ENCODE measurements around the gene RAD23B. TPM values are rescaled to one million over a fixed set of nuclear protein-coding genes. Genes with fewer than 3 reads are reported as not detected.
"Not testable (repeated sequence)": the region's sequence is repeated elsewhere in the genome, so short reads cannot be mapped to it uniquely, and the experiment has no call there.

Gene RAD23B
- total RNA-seq, 1 experiment from 2014 or later: 139 TPM

DNA sequence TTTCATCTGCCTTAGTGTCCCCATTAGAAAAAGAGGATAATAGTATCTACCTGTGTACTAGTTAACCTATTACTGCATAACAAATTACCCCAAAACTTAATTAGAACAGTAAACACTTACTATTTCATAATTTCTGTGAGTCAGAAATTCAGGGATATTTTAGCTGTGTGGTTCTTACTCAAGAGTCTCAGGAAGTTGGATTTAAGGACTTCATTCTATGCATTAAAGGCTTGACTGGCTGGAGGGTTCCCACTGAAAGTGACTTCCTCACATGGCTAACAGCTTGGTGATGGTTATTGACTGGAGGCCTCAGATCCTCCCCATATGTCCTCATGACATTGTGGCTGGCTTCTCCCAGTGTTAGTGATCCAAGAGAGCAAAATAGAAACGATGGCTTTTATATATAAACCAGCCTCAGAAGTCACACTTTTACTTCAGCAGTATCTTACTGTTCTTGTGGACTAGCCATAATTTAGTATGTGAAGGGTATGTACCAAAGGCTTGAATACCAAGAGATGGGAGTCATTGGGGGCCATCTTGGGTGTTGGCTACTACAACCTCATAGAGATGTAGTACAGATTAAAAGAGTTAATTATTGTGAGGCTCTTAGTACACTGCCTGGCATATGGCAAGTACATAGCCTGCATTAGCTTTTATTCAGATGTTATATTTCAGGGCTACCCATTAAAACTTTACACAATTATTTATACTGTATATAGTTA is 9.9 kb downstream of the RAD23B start:
- DNase-seq (ENCODE audit: low read depth): no peak

DNA sequence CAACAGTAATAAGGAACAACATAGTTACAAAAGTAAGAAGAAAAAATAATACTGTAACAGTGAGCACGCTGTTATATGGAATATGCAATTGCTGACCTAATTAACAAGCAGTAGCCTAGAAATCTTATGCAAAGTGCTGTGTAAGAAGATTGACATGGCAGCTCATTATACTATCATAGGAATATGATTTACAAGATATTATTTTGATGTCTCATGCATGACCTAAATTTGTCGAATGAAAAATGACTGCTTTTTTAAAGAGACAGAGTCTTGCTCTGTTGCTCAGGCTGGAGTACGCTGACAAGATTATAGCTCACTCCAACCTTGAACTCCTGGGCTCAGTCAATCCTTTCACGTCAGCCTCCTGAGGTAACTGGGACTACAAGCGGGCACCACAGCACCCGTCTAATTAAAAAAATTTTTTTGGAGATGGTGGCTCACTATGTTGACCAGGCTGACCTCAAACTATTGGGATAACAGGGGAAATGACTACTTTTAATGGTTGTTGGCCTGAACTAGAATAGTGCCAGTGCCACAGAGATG is 10.5 kb downstream of the RAD23B start:
- no peak for DNase-seq (ENCODE audit: low read depth)

DNA sequence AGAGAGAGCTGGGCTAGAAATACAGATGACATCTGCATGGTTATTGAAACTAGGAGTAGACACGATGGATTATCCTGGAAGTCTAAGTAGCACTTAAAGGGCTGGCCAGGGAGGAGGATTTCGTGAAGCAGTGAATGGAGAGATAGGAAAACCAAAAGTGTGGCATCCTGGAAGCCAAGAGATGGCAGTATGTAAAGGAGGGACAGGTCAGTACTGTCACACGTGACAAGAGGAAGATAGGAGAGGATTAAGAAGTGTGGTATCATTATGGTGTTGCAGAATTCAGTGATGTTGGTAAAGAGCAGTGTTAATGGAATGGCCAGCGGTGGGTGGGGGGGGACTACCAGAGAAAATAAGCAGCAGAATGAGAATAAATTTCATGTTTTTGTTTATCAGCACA is 11.7 kb downstream of the RAD23B start:
- DNase-seq (ENCODE audit: low read depth): no peak

DNA sequence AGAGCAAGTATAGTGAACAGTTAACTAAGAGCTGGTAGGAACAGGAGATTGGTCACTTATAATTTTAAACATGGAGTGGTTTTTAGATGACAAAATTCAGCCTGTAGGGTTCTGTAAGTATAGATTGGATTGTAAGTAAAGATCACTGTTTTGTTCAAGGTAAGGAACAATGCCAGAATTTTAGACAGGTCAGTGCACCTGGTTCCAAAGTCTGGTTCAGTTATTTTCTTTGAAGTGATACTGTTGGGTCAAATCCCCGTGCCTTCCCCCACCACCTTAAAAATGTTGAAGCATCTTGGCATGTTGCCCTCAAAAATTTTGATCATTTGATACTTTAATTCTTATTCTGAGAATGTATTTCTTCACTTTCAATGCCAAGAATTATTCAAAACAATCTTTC is 12.9 kb downstream of the RAD23B start:
- no peak for DNase-seq (ENCODE audit: low read depth)

DNA sequence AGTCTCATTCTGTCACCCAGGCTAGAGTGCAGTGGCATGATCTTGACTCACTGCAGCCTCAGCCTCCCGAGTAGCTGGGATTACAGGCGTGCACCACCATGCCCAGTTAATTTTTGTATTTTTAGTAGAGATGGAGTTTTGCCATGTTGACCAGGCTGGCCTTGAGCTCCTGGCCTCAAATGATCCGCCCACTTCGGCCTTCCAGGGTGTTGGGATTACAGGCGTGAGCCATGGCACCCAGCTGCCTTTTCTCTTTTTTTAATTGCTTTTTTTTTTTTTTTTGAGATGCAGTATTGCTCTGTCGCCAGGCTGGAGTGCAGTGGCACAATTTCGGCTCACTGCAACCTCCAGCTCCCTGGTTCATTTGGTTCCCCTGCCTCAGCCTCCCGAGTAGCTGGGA is 13.5 kb downstream of the RAD23B start:
- not testable (repeated sequence) for DNase-seq (ENCODE audit: low read depth)

DNA sequence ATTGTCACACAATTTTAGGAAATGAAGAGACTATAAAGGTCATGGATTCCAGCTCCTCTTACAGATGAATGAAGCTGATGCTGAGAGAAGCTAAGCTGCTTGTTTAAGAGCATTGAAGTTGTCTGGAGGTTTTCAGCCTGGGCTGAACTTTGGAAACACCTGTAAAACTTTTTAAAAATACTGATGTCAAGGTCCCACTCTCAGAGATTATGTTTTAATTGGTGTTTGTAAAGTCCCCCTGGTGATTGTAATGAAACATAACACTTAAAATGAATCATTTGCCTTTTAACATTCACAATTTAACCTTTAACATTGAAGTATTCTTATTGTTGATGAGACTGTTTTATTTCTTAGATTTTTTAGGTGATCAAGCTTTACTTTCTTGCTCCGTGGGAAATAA is 16.4 kb downstream of the RAD23B start:
- no peak for DNase-seq (ENCODE audit: low read depth)

DNA sequence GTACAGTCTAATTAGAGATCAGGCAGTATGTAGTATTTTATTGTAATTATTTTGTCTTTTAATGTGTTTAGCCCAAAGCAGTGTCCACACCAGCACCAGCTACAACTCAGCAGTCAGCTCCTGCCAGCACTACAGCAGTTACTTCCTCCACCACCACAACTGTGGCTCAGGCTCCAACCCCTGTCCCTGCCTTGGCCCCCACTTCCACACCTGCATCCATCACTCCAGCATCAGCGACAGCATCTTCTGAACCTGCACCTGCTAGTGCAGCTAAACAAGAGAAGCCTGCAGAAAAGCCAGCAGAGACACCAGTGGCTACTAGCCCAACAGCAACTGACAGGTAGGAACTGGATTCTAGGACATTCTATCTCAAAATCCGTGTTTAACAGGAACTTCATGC is 23.2 kb downstream of the RAD23B start:
- DNase-seq (ENCODE audit: low read depth): no peak

DNA sequence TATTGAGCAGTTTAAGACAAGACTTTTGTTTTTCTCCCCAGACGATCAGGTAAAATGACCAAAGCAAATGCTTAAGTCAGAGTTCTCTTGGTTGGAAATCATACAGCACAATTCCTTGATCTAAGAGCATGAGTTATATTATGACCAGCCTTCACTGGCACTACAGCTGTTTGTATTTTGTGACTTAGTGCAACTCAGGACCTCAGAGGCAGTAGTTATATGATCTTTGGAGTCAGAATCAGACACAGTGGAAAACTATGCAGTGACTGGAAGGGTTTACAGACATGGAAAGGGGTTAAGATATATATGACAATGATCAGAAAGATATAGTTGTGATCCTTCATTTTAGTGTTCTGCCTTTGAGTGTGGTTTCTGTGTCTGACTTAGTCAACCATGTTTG is 24.3 kb downstream of the RAD23B start:
- no peak for DNase-seq (ENCODE audit: low read depth)

DNA sequence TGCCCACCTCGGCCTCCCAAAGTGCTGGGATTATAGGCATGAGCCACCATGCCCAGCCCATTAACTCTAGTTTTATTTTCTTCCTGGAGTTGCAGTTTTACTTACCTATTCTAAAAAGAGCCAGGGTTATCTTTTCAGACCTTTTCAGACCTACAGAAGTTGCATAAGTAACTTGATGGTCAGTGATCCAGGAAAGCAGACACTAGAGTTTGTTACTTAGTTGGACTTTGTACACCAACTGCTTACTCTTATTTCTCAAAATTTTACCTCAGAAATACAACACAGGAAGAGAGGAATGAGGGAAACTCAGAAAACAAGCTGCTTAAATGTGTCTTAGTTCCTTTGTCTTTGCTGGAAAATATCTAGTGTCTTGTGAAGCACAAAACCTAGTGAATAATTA is 25.4 kb downstream of the RAD23B start:
- no peak for DNase-seq (ENCODE audit: low read depth)

DNA sequence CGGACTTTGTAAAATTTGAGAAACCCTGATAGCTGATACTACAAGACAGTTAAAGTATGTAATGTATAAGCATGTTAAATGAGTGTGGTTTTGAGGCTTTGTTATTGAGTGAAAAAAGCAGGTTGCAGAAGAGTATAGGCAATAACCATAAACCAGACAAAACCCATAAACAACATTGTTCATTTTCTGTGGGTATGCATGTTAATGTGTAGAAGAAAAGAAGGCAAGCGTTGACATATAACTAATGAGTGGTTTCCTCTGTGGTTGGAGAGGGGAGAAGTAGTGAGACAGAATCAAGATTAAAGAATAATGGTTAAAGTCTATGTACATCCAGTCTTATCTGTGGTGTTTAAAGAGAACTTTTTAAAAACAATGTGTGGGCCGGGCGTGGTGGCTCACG is 26.2 kb downstream of the RAD23B start:
- no peak for DNase-seq (ENCODE audit: low read depth)

DNA sequence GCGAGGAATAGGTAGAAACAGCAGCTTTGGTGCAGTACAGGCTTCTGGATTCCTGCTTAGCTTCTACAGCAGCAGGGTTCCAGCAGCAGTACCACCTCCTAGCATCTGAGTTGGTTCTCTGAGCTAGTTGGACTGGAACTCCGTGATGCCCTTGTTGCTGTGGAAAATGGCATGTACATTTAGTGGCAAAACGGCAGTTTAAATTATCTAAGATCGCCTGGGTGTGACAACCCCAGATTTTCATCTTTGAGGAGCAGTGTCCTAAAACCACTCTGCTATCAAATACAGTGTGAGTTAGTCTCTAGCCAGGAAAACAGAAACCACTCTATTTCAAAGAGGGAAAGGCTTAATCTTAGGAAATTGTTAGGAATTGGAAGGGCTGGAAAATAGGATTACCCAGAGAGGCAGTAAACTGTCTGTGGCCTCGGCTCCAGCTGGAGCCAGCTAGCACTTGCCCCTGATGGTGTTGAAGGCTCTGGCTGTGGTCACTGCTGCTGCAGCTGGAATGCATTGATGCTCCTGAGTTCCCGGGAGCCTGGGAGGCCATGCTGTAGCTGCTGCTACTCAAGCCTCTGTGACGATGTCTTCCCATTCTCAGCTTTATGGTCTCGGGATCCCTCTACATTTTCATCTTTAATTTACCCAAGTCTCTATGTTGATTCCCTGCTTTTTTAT is 29.4 kb downstream of the RAD23B start:
- DNase-seq (ENCODE audit: low read depth): peak; percentile 49

DNA sequence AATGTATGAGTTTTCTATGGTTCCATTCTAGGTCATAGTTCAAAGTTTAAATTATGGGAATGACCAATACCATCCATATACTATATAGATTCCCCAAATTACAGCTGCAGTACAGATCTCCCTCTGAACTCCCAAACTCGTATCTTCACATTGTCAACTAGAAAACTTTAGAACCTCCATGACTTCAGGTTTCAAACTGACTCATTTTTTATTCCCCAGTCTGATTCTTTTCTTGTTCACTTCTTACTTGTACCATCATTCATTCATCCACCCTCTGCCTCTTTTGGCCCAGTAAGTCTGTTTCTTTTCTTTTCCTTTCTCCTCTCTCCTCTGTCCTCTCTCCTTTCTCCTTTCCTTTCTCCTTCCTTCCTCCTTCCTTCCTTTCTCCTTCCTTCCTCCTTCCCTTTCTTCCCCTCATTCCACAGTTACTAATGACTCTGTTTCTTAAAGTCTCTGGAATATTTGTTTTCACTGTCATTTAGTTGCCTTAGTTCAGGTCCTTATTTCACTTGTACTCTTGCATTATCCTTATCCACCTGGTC is 30.5 kb downstream of the RAD23B start:
- DNase-seq (ENCODE audit: low read depth): no peak

DNA sequence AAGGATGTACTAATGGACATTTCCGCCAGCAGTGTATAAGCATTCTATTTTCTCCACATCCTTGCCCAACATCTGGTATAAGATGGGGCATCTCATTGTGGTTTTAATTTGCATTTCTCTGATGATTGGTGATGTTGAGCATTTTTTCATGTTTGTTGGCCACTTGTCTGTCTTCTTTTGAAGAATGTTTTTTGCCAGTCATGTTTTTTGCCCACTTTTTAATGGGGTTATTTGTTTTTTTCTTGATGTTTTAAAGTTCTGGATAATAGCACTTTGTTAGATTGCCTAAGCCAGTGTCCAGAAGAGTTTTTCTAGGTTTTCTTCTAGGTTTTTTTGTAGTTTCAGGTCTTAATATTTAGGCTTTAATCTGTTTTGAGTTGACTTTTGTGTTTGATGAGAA is 31.7 kb downstream of the RAD23B start:
- DNase-seq (ENCODE audit: low read depth): no peak

DNA sequence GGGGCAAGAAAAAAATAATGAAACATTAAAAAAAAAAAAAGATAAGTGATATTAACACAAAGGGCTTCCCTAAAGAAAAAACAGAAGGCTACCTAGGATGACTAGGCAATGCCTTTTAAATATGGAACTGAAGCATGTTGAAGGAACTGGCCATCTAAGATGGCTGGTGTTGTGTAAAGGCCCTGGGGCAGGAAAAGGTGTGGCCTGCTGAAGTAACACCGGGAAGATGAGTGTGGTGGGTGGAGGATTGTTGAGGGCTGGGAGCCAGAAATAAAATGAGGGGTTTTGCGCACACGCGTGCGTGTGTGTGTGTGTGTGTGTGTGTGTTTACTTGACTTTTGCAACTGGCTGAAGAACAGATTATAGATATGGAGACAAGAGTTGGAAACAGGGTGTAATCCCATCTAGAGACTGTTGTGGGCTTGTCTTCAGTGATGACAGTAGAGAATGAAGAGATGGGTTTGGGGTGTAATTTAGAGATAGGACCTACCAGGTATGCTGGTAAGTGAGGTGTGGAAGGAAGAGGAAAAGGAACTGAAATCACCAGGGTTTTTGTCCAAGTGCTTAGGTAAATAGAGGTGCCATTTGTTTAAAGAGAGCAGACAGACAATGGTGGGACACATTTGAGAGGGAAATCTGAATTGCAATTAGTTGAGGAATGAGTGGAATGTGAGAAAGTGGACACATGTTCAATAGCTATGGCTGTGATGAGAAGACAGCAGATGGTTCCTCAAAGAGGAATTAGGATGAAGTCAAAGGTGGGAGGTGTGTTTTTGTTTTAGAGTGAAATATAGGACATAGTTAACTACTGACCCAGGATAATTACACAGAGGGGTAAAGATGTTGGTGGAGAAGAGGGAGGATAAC is 33.9 kb downstream of the RAD23B start:
- DNase-seq (ENCODE audit: low read depth): no peak

DNA sequence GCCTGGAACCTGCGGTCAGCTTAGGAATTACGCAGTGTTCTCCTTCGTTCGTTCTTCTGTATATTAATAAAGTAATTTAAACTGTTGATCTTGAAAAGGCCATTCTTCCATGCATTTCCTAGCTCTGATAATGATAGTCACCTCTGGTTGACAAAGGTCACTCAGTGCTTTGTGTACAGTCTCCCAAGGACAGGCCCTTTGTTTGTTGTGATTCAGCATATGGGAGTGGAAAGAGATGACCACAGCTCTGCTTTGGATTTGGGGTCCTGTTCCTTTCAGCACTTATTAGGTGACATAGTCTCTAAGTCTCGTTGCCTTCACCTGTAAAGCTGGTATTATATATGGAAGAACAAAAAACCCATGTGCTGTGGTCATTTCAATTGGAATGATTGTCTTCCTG is 39.6 kb downstream of the RAD23B start:
- no peak for DNase-seq (ENCODE audit: low read depth)

DNA sequence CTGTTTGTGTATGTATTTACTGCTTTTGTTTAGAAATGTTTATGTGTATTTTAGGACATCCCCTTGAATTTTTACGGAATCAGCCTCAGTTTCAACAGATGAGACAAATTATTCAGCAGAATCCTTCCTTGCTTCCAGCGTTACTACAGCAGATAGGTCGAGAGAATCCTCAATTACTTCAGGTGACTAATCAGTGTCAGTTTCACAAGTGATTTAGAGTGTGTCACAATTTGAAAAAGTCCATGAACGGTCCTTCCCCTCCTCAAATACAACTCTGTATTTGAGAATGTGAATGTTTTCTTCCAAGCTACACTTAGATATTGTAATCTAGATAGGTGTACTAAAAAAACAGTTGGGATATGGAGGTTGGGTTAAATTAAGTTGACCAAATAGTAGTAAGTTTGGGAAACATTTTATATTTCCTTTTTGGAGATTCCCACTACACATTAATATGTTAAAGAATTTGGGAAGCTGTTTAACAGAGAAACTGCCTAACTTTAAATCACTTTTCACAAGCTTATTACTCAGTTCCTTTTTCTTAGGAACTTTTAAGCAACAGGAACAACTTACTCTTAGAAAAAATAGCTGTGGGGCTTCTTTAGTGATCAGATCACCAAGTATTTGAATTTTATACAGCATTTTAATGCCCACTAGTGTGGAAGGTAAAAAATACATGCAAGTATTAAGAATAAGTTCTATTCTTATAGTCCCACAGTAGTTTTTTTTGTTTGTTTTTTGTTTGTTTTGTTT is 40.9 kb downstream of the RAD23B start:
- no peak for DNase-seq (ENCODE audit: low read depth)

DNA sequence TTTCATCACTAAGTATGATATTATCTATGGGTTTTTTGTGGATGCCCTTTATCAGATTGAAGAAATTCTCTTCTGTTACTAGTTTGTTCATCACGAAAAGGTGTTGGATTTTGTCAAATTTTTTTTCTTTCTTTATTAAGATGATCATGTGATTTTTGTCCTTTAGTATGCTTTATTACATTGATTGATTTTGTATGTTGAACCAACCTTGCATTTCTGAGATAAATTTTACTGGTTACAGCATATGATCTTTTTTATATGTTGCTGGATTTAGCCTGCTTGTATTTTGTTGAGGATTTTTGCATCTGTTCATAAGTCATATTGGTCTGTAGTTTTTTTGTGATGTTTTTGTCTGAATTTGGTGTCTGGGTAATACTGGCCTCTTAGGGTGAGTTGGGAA is 42.8 kb downstream of the RAD23B start:
- no peak for DNase-seq (ENCODE audit: low read depth)

DNA sequence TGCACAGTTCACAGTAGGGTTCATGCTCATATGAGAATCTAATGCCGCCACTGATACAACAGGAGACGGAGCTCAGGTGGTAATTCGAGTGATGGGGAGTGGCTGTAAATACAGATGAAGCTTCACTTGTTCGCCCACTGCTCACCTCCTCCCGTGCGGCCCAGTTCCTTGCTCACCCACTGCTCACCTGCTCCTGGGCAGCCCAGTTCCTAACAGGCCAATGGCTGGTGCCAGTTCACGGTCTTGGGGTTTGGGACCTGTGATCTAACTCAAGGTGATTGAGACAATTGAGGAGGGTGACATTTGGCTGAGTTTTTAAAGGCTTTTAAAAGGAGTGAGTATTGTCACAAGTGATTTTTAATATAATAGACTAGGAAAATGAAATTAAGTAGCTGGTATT is 45.4 kb downstream of the RAD23B start:
- DNase-seq (ENCODE audit: low read depth): no peak

DNA sequence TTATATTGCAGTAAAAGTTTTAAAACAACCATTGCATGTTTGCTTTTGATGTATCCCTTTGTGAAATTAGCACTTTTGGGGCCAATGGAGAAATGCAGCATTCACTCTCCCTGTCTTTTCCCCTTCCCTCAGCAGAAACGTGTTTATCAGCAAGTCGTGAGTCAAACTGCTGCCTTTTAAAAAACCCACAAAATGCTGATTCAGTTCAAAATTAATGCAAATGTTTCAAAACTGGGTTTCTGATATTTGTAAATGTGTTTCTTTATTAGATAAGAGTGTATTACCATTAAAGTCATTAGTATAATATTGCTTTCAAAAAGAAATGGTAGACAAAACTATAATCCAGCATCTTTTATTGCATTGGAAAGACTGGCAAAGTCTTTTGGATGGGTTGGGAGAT is 47.3 kb downstream of the RAD23B start:
- DNase-seq (ENCODE audit: low read depth): no peak

DNA sequence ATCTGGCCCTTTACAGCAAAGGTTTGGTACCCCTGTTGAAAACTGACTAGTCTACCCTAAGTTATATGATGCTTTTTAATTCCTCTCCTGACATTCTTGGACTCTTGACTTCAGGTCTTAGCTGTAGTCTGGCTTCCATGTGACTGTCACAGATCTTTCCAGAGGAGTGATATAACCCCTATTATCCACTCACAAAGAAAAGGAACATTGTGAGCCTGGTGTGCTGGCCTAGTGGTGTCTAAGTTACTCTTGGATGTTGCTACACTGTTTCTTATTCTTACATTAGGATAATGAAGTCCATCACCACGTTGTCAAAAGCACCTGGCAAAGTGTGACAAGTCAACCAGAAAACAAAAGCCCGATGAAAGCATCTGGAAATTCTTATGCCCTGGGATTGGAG is 49.8 kb downstream of the RAD23B start:
- DNase-seq (ENCODE audit: low read depth): no peak

DNA sequence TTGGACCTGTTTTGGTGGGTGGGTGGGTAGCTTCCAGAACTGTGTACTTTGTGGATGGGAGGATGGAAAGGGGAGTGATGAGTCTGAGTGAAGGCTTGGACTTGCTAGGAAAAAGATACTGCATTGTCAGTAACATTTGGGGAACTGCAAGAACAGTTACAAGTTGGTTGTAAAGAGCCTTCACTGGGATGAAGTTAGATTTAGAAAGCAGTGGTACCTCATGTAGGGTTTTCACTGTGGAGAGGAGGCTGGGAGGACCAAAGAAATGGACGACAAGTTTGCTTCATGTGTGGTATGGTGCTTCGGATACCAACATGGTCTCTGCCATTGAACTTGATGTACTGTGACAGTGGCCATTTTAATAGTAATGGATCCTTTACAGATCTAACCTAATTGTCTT is 50.3 kb downstream of the RAD23B start:
- DNase-seq (ENCODE audit: low read depth): no peak

Measured in RPMI7951 (cell line).